GM13976 (cell line): ENCODE results near the gene SEPTIN5.

ENCODE experiments used
- DNase-seq: peaks from one replicate; pipeline ENCODE4 v3.0.0; 2012; ENCODE audit warnings: low spot score
- CTCF ChIP-seq: IDR thresholded peaks from 2 replicates; pipeline ENCODE4 v1.5.1; 2012; ENCODE audit warnings: borderline replicate concordance, mild to moderate bottlenecking; ENCODE audit not compliant: insufficient read depth; ENCODE audit errors: extremely low read depth, missing control alignments, control extremely low read depth
- in situ Hi-C: fragments of 300-500 bp; cut with MboI; formaldehyde crosslinking; loops from one replicate; pipeline ENCODE4 v1.12.0; 2022; ENCODE audit warnings: low sequenced_read_pairs, mixed read lengths, inconsistent platforms; ENCODE audit not compliant: unreplicated experiment

SEPTIN5 gene

GRCh38 chr22:19714312-19715187 is at the start of gene SEPTIN5:
TSS of gene SEPTIN5 (plus strand) at chr22:19714503. CDS start at chr22:19714589, 86 bp downstream.
- in situ Hi-C loops = no loop called here
- no peak for TF ChIP-seq CTCF
- DNase-seq = no peak

- no peak for TF ChIP-seq CTCF
- in situ Hi-C loops = no loop called here
- peak; percentile 17 for DNase-seq
These were observed 49.1 kb upstream of the SEPTIN5 start for GRCh38 chr22:19664951-19665783.

- TF ChIP-seq CTCF = no peak
- in situ Hi-C loops = no loop called here
- no peak for DNase-seq
These were observed 48.3 kb upstream of the SEPTIN5 start for GRCh38 chr22:19665784-19666672.

GRCh38 chr22:19666673-19667593 is 47.4 kb upstream of the SEPTIN5 start:
- no peak for DNase-seq
- in situ Hi-C loops = no loop called here
- TF ChIP-seq CTCF = no peak

GRCh38 chr22:19667872-19668740 is 46.2 kb upstream of the SEPTIN5 start:
- no peak for TF ChIP-seq CTCF
- in situ Hi-C loops = no loop called here
- DNase-seq = no peak
